HG03108 (cell line): ENCODE results near the gene PRICKLE2.

ENCODE experiments used
- ATAC-seq: cut with Tn5 transposase; IDR thresholded peaks from one replicate; pipeline ENCODE4 v1.9.1; 2021; ENCODE audit warnings: moderate library complexity; ENCODE audit not compliant: unreplicated experiment

The PRICKLE2 gene

GRCh38 chr3:64222501-64223111 is 2.7 kb downstream of the PRICKLE2 start:
- ATAC-seq = no peak

GRCh38 chr3:64221571-64222257 is 3.6 kb downstream of the PRICKLE2 start:
- no peak for ATAC-seq

- ATAC-seq = no peak
Observed at GRCh38 chr3:64220161-64220914, 4.9 kb downstream of the PRICKLE2 start.

GRCh38 chr3:64218746-64219145 is 6.5 kb downstream of the PRICKLE2 start:
- ATAC-seq = no peak

GRCh38 chr3:64218329-64218728 is 6.9 kb downstream of the PRICKLE2 start:
- no peak for ATAC-seq

GRCh38 chr3:64216274-64217147 is 8.8 kb downstream of the PRICKLE2 start:
- ATAC-seq = no peak

GRCh38 chr3:64215559-64215958 is 9.7 kb downstream of the PRICKLE2 start:
- ATAC-seq = no peak

- no peak for ATAC-seq
Observed at GRCh38 chr3:64215103-64215502, 10.2 kb downstream of the PRICKLE2 start.

GRCh38 chr3:64214381-64215018 is 10.8 kb downstream of the PRICKLE2 start:
- ATAC-seq = no peak

- ATAC-seq = no peak
Observed at GRCh38 chr3:64213962-64214379, 11.3 kb downstream of the PRICKLE2 start.

- no peak for ATAC-seq
Observed at GRCh38 chr3:64213224-64213878, 11.9 kb downstream of the PRICKLE2 start.

GRCh38 chr3:64209866-64210621 is 15.2 kb downstream of the PRICKLE2 start:
- no peak for ATAC-seq

- no peak for ATAC-seq
Observed at GRCh38 chr3:64207289-64208080, 17.8 kb downstream of the PRICKLE2 start.

GRCh38 chr3:64203969-64204908 is 21.0 kb downstream of the PRICKLE2 start:
- no peak for ATAC-seq

- ATAC-seq = no peak
Observed at GRCh38 chr3:64203216-64203615, 22.1 kb downstream of the PRICKLE2 start.

- ATAC-seq = no peak
Observed at GRCh38 chr3:64199932-64200331, 25.3 kb downstream of the PRICKLE2 start.

- ATAC-seq = no peak
Observed at GRCh38 chr3:64196236-64196929, 28.9 kb downstream of the PRICKLE2 start.
